ENCODE results near the gene DIPK1A. TPM values are rescaled to one million over a fixed set of nuclear protein-coding genes. Genes with fewer than 3 reads are reported as not detected.

The DIPK1A gene
- total RNA-seq, 1 donor from 2014 or later = 4.6 TPM

- intact Hi-C loops (cut with DNase I) = no loop called here
- peaks cover 31% of the 10 kb centered on the region for H3K4me1 ChIP-seq
- no peak for DNase-seq
- ATAC-seq = no peak
- peak overlapping the region; percentile 91 for H3K4me3 ChIP-seq
- peak overlapping the region; percentile 93 for H3K27ac ChIP-seq
- no peaks in the 10 kb centered on the region for H3K9me3 ChIP-seq
- no peaks in the 10 kb centered on the region for H3K27me3 ChIP-seq
- peaks cover 42% of the 10 kb centered on the region for H3K36me3 ChIP-seq
- TF ChIP-seq CTCF (IDR thresholded peaks at IDR 0.05) = no peak
Measured at GRCh38 chr1:92832537-92833114, 128.6 kb downstream of the DIPK1A start.

DNA sequence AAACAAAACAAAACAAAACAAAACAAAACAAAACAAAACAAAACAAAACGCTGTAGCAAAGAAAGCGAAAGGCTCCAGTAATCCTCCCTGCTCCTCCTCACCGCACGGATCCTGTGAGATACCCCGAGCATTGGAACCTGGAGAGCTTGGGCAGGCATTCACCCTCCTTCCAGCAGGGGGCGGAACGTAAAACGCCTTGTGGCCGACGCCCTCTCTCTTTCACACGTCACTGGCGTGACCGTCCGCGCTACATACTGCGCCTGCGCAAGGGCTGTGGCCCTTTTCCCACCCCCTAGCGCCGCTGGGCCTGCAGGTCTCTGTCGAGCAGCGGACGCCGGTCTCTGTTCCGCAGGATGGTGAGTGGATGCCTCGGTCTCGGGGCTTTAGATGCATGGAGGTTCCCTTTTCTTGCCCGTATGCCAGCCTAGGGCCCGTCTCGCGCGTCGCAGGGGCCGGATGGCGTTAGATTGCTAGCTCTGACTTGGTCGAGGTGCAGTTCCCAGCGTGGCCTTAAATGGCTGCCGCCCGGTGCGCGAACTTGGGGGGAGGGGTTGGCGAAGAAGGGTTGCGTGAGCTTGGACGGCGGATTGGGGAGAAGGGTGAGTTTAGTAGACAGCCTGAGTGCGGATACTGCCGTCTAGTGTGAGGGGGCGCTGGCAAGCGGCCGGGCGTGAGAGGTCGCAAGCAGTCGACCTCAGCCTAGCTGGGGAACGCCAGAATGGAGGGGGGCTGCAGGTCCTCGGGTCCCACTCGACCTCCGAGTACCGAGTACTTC is 129.3 kb downstream of the DIPK1A start, which contains the start of gene RPL5:
RPL5 (plus strand) TSS at position 279 of the 775 bp plus-strand sequence; CDS start at position 354, 75 bp downstream.
- ATAC-seq = peak; percentile 99

DNA sequence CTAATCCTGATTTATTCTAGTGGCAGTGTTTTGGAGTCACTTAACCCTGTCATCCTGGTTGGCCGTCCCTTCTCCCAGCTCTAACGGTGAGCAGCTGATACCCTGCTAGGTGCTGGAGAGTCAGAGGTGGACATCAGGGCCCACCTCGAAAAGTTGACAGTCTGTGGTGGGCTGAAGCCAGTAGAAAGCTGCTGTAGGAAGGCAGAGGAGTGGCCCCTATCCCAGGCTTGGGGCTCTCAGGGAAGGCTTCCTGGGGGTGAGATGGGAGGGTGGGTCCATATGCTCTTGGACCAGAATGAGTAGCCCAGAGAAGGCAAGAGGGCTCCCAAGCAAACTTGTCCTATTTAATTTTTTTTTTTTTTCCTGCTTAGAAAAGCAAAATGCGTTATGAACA is 129.9 kb downstream of the DIPK1A start:
- peaks cover 29% of the 10 kb centered on the region for H3K36me3 ChIP-seq
- no peaks in the 10 kb centered on the region for H3K27me3 ChIP-seq
- H3K4me1 ChIP-seq = peaks cover 27% of the 10 kb centered on the region

More for the DNA sequence above, 129.3 kb downstream of the DIPK1A start, which contains the start of gene RPL5:
- intact Hi-C loops (cut with DNase I) = no loop called here
- peak; percentile 90 for TF ChIP-seq CTCF (IDR thresholded peaks at IDR 0.05)
- DNase-seq = peak; percentile 98
- Histone ChIP-seq H3K36me3 (peaks cover 35% of the 10 kb centered on the region), H3K9me3 (no peaks in the 10 kb centered on the region), H3K27ac (peak within 1 kb of the TSS; percentile 93), H3K27me3 (no peaks in the 10 kb centered on the region), H3K4me3 (peak within 1 kb of the TSS; percentile 91), H3K4me1 (peaks cover 27% of the 10 kb centered on the region)

DNA sequence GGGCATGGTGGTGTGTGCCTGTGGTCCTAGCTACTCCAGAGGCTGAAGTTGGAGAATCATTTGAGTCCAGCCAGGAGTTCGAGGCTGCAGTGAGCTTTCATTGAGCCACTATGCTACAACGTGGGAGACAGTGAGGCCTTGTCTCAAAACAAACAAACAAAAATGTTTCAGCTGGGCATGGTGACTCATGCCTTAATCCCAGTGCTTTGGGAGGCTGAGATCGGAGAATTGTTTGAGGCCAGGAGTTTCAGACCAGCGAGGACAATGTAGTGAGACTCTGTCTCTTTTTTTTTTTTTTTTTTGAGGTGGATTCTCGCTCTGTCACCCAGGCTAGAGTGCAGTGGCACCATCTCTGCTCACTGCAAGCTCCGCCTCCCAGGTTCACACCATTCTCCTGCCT is 134.5 kb downstream of the DIPK1A start:
- Histone ChIP-seq H3K36me3 (no peaks in the 10 kb centered on the region), H3K27ac (no peak overlapping the region), H3K9me3 (no peaks in the 10 kb centered on the region), H3K27me3 (no peaks in the 10 kb centered on the region), H3K4me3 (no peak overlapping the region), H3K4me1 (no peaks in the 10 kb centered on the region)
- intact Hi-C loops (cut with DNase I) = no loop called here
- no peak for TF ChIP-seq CTCF (IDR thresholded peaks at IDR 0.05)
- no peak for ATAC-seq
- no peak for DNase-seq

More for the DNA sequence above, 129.9 kb downstream of the DIPK1A start:
- Histone ChIP-seq H3K27ac (no peak overlapping the region), H3K4me3 (peak overlapping the region; percentile 91), H3K9me3 (no peaks in the 10 kb centered on the region)
- DNase-seq (no peak), ATAC-seq (no peak)
- intact Hi-C loops (cut with DNase I) = no loop called here
- no peak for TF ChIP-seq CTCF (IDR thresholded peaks at IDR 0.05)

- DNase-seq (no peak), ATAC-seq (peak; percentile 37)
- Histone ChIP-seq H3K27me3 (no peaks in the 10 kb centered on the region), H3K9me3 (no peaks in the 10 kb centered on the region), H3K4me1 (no peaks in the 10 kb centered on the region), H3K36me3 (no peaks in the 10 kb centered on the region), H3K4me3 (no peak overlapping the region), H3K27ac (no peak overlapping the region)
- intact Hi-C loops (cut with DNase I) = no loop called here
- no peak for TF ChIP-seq CTCF (IDR thresholded peaks at IDR 0.05)
Measured at GRCh38 chr1:92822879-92823278, 138.4 kb downstream of the DIPK1A start.
